Measurements from ENCODE around the gene EDARADD. TPM values are rescaled to one million over a fixed set of nuclear protein-coding genes. Genes with fewer than 3 reads are reported as not detected.

The EDARADD gene
- total and polyA plus RNA-seq, 2 of the 8 experiments (the other 6 are each of a cell fraction or from before 2014, with no cell fraction given), result 3.4 to 6.1 TPM

DNA sequence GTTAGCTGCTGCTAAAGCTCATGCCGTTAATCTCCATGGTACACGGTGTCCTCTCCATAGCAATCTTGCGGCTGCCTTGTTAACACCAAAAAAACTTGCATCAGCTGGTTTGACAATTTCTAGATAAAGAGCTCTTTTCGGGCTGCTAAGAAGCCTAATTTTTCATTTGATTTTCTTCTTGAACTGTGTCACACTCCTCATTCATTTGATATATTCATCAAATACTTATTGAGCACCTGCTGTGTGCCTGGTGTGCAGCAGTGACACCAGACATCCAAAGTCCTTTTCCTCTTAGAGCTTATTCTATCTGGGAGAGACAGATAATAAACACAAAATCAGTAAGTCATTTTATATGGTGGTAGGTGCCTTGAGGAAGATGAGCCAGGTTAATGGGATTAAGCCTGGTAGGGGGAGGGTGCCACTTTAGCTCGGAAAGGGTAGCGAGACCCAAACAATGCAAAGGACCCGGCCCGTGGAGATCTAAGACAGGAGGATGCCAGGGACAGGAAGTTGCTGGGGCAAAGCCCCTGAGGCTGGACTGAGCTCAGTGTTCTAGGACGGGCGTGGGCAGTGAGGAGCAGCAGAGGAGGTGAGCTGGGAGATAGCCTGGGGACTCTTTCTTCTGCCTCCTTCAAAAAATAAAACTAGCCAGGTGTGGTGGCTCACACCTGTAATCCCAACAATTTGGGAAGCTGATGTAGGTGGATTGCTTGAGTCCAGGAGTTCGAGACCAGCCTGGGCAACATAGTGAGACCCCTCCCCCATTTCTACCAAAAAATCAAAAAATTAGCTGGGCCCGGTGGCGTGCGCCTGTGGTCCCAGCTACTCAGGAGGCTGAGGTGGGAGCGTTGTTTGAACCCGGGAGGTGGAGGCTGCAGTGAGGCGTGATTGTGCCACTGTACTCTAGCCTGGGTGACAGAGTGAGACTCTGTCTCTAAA is 79.0 kb downstream of the EDARADD start:
- no peak overlapping the region for H3K27ac ChIP-seq (ENCODE audit: low read depth, low read length)
- H2BK5ac ChIP-seq (ENCODE audit: low read depth, low read length), result no peak overlapping the region
- H4K8ac ChIP-seq (ENCODE audit: extremely low read depth, insufficient read depth, low read length), result no peak overlapping the region
- H2BK120ac ChIP-seq (replicated peaks; ENCODE audit: low read depth, low read length), result no peak overlapping the region
- H3K36me3 ChIP-seq (ENCODE audit: control insufficient read depth in 2 of 4, insufficient read depth in 4 of 4, low read length in 3 of 4), result no peaks in the 10 kb centered on the region
- no peak overlapping the region for H4K5ac ChIP-seq (ENCODE audit: insufficient read length, low read depth, low read length)
- no peak overlapping the region for H3K56ac ChIP-seq (replicated peaks; ENCODE audit: insufficient read length, low read depth, low read length)
- H3K4me2 ChIP-seq (ENCODE audit: insufficient read depth in 1 of 2, low read depth in 2 of 2, low read length in 2 of 2), result no peak overlapping the region
- H3K79me1 ChIP-seq (ENCODE audit: low read depth, low read length), result no peaks in the 10 kb centered on the region
- peaks cover 0 to 7% (median 2%) of the 10 kb centered on the region in 4 experiments; a peak in 2 of 7 replicates for H3K4me1 ChIP-seq (replicated peaks in 1 of 4; ENCODE audit: control insufficient read depth in 3 of 4, insufficient read depth in 4 of 4, low read length in 3 of 4)
- H4K20me1 ChIP-seq (replicated peaks in 1 of 2; ENCODE audit: control insufficient read depth in 1 of 2, insufficient read depth in 2 of 2, low read length in 2 of 2), result no peaks in the 10 kb centered on the region
- POLR2A ChIA-PET (ENCODE audit: partially characterized antibody), result no interaction called here
- H2BK12ac ChIP-seq (ENCODE audit: low read depth, low read length), result no peak overlapping the region
- 87% methylated on average over 17 of the region's 17 CpGs; no CpG with 5 or more reads in 1 of the 2 experiments for WGBS, 2 experiments (ENCODE audit: extremely low coverage in 1 of 2, insufficient coverage in 1 of 2, insufficient read length in 1 of 2, insufficient replicate concordance in 2 of 2, low coverage in 1 of 2, low lambda C conversion rate in 2 of 2, missing lambda C conversion rate in 1 of 2)
- H3K79me2 ChIP-seq (ENCODE audit: control insufficient read depth in 1 of 2, insufficient read depth in 2 of 2, low read length in 2 of 2), result no peaks in the 10 kb centered on the region
- no peak overlapping the region for H2BK20ac ChIP-seq (ENCODE audit: low read length)
- FAIRE-seq (no peak), DNase-seq (ENCODE audit: low read depth in 1 of 2, low spot score in 2 of 2) (no peak)
- H3K4me3 ChIP-seq (ENCODE audit: extremely low read depth in 1 of 4, insufficient read depth in 2 of 4, low read depth in 3 of 4, low read length in 4 of 4), result no peak overlapping the region
- H3K23ac ChIP-seq (ENCODE audit: insufficient read length), result no peak overlapping the region
- no peaks in the 10 kb centered on the region for H3K23me2 ChIP-seq (ENCODE audit: low read depth, low read length)
- H3K18ac ChIP-seq (ENCODE audit: extremely low read depth, low read length), result no peak overlapping the region
- no peak for TF ChIP-seq KDM5A (IDR thresholded peaks at IDR 0.05; ENCODE audit: low read length)
- no peak for TF ChIP-seq EP300 (IDR thresholded peaks at IDR 0.05; ENCODE audit: borderline replicate concordance in 1 of 2, low read depth in 2 of 2, low read length in 2 of 2)
- TF ChIP-seq RXRA (IDR thresholded peaks at IDR 0.05; ENCODE audit: insufficient read depth, low read depth, low read length), result no peak
- TF ChIP-seq ASH2L (IDR thresholded peaks at IDR 0.05; ENCODE audit: low read length), result no peak
- H2AFZ ChIP-seq (ENCODE audit: low read length), result no peak overlapping the region
- no peak overlapping the region for H2BK15ac ChIP-seq (ENCODE audit: low read length)
- H4K91ac ChIP-seq (replicated peaks; ENCODE audit: insufficient read length, low read length), result no peak overlapping the region
- H3K9me3 ChIP-seq (ENCODE audit: insufficient read depth in 2 of 2, low read depth in 1 of 2, low read length in 1 of 2), result no peaks in the 10 kb centered on the region
- CTCF ChIA-PET (ENCODE audit: partially characterized antibody), result interaction anchor here (0.6 to 2.5 kb wide), 15 partner anchors 9 to 372 kb away, joined by 3 to 13 read pairs (median 3); no protein-coding TSS in a partner anchor
- no peak overlapping the region for H2AK5ac ChIP-seq (ENCODE audit: low read depth, low read length)
- H3K4ac ChIP-seq (replicated peaks; ENCODE audit: insufficient read length, low read depth, low read length), result no peak overlapping the region
- no peak overlapping the region for H3K14ac ChIP-seq (ENCODE audit: insufficient read length)
- H3K9ac ChIP-seq (replicated peaks in 1 of 4; ENCODE audit: extremely low read depth in 1 of 4, low read depth in 3 of 4, low read length in 3 of 4), result no peak overlapping the region
- H3K27me3 ChIP-seq (replicated peaks in 1 of 4; ENCODE audit: control insufficient read depth in 3 of 4, extremely low read depth in 1 of 4, insufficient read depth in 3 of 4, low read length in 3 of 4), result no peaks in the 10 kb centered on the region
